ENCODE results near the gene FAM114A1. TPM values are rescaled to one million over a fixed set of nuclear protein-coding genes. Genes with fewer than 3 reads are reported as not detected.
"Not testable (repeated sequence)": the region's sequence is repeated elsewhere in the genome, so short reads cannot be mapped to it uniquely, and the experiment has no call there.

FAM114A1 gene
- polyA plus RNA-seq, 4 donors = 27.4 to 35.0 (median 31.3) TPM

GRCh38 chr4:38898245-38898644 is 30.6 kb downstream of the FAM114A1 start:
- DNase-seq (ENCODE audit: low read depth in 4 of 4, low spot score in 3 of 4) = no peak

DNA sequence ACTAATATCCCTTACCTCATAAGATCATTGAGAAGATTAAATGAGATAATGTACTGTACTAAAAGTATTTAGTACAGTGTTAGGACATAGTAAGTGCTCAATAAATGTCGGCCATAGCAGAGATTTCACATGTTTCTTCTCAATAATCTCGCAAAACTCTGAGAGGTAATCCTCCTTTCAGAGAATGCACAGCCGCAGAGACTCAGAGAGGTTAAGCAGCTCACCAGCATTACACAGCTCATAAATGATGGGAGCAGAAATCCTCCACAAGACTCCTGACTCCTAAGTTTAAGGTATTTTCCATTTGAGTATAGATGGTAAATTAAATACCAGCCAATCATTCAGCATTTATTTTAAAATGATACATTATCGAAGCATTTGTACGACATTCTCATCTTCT is 34.6 kb downstream of the FAM114A1 start:
- no peak for DNase-seq (ENCODE audit: low read depth in 4 of 4, low spot score in 3 of 4)

DNA sequence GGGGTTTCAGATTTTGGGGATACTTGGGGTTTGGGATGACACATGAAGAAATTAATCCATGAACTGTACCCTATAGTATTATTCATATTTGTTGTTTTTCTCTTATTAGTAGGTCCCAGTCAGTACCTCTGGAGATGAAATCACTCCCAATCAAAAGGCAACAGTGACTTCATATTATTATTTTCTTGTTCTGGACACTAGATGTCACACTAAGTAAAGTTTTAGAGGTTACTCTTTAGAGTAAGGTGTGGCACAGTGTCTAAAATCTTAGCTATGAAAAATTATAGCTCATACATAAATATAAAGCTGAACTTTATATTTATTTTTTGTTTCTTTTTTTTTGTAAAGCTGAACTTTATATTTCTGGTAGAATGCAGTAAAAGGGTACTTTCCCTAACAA is 35.1 kb downstream of the FAM114A1 start:
- no peak for DNase-seq (ENCODE audit: low read depth in 4 of 4, low spot score in 3 of 4)

DNA sequence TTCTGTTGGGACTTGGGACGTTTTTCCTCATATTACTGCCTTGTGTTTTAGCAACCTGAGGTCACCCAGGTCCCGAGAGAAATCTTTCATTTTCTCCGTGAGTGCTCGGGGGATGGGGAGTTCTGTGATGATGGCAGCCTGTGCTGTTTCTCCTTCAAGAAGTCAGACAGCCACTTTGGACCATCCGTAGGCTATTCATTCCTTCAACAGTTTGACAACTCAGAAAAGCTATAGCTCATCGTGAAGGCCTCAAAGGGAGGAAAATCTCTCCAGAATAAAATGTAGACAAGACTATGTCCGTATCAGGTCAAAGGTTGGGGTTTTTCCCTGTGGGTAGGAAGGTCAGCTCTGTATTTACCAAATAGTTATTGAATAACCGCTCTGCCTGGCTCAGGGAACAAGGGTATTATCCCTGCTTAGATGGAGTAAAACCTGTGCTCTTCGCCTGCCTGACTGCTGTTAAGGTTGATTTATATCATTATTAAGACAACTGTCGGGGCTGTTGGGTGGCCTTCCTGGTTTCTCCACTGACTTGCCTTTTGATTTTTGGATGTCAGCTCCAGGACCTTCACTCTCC is 36.6 kb downstream of the FAM114A1 start:
- no peak for DNase-seq (ENCODE audit: low read depth in 4 of 4, low spot score in 3 of 4)

GRCh38 chr4:38904682-38905081 is 37.1 kb downstream of the FAM114A1 start:
- no peak for DNase-seq (ENCODE audit: low read depth in 4 of 4, low spot score in 3 of 4)

DNA sequence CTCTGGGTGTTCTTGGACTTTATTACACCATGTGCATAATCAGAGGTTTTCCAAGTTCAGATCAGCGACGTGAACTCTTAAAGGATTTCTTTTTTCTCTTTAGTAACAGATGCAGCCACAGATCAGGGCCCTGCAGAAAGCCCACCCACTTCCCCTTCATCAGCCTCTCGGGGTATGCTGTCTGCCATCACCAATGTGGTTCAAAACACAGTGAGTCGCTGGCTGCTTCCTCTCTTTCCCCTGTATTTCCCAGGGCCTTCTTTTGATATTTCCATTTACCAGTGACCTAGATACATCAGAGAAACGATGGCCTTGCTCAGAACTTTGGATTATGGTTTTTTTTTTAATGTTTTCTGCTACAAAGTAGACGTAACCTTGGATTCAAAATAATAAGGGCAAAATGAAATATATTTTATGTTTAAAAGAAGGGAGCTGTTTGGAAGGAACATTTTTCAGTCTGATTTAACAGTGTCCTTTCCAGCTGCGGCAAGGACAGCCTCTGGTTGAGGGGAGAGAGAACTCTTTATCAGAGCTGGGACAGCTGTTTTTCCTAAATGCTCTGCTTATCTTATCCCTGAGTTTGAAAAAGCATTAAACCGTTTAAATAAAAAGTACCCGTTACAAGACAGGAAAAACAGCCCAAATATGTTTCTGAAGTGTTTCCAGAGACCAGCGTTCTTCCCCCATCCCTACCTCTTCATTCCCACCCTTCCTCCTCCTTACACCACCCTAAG is 38.2 kb downstream of the FAM114A1 start:
- no peak for DNase-seq (ENCODE audit: low read depth in 4 of 4, low spot score in 3 of 4)

DNA sequence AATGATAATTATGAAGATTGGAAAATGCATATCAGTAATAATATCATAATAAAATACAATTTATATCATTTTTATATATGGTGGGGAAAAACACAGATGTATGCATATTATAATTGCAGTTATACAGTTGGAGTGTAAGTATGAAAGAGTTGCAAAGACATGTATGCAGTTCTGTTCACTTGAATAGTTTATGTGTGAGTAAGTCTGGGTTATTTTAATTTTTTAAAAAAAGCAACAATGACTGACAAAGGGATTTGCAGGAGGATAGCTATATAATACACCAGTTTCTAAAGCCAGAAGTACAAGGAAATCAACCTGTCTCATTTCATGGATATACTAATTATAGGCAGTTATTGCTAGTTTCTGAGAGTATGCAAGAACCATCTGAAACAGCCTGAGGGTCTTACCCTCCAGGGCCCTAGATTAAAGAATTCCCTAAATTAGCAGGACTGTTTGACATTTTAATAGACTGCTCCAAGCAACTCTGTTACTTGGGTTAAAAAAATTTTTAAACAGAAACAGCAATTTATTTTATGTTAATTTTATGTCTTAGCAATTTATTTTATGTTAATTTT is 40.2 kb downstream of the FAM114A1 start:
- no peak for DNase-seq (ENCODE audit: low read depth in 4 of 4, low spot score in 3 of 4)

DNA sequence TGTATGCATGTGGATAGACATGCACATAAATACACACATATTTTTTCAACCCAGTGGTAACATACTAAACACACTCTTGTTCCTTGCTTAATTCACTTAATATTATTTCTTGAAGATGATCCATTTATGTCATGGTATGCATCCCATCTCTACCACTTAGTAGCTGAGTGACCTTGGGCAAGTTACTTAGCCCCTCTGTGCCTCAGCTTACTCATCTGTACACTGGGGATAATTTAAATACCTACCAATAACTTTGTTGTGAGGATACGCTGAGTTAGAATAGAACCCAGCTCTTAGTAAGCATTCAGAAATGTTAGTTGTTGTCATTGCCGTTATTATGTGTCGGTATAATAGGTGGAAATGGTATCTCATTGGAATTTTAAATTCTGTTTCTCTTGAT is 41.4 kb downstream of the FAM114A1 start:
- no peak for DNase-seq (ENCODE audit: low read depth in 4 of 4, low spot score in 3 of 4)

DNA sequence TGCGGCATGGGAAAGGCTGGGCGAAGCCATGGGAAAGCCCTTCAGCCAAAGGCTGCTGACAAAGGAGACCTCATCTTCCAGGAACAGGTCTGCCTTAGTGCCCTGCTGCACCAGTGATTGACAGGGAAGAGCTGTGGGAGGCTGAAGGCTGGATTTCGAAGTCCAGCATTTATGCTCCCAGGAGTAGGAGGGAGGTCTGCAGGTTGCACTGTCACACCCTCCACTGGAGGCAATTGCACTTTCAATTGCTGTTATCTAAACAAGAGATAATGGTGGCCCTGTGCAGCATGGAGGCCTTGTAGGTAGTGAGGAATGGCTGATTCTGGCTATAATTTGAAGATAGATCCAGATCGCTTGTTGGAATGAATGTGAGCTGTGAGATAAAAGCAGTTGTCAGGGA is 43.7 kb downstream of the FAM114A1 start:
- DNase-seq (ENCODE audit: low read depth in 4 of 4, low spot score in 3 of 4) = no peak

DNA sequence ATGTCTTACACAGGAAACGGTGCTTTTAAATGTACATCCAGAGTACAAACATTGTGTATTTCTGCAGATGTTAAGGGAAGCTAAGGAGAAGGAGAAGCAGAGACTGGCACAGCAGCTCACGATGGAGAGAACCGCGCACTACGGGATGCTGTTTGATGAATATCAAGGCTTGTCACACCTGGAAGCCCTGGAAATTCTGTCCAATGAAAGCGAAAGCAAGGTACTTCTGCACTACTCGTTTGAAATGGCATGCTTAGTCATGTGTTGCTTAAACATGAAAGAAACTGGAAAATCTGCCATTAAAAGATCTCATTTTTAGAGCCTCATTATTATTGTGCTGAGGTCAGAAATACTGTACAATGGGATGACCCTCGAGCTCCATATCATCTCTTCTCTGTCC is 47.2 kb downstream of the FAM114A1 start:
- DNase-seq (ENCODE audit: low read depth in 4 of 4, low spot score in 3 of 4) = no peak

DNA sequence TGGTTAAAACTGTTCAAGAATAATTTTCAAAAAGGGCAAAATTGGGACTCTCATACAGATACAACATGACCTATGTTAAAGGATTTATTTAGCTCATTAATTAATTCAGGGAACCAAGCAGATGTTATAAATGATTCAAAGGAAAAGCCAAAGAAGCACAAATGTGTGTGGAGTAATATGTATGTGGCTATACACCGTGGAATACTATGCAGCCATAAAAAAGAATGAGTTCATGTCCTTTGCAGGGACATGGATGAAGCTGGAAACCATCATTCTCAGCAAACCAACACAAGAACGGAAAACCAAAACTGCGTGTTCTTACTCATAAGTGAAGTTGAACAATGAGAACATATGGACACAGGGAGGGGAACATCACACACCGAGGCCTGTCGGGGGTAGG is 48.7 kb downstream of the FAM114A1 start:
- not testable (repeated sequence) for DNase-seq (ENCODE audit: low read depth in 4 of 4, low spot score in 3 of 4)

GRCh38 chr4:38917481-38918025 is 49.9 kb downstream of the FAM114A1 start:
- no peak for DNase-seq (ENCODE audit: low read depth in 4 of 4, low spot score in 3 of 4)

DNA sequence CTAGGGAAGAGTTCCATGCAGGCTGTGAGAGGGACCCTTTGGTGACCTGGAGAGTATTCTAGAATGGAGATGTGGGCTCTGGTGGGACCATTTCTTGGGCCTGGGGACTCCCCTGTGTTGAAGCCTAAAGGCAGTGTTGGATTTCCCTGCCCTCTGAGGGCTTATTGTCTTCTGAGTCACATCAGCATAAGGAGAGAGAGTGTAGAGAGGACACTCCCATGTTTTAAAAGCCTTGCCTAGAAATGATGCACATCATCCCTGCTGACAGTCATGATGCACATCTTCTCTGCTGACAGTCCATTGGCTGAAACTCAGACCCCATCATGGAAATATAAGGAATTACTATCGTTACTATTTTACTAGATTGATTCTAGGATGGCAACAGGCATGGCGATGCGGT is 51.9 kb downstream of the FAM114A1 start:
- no peak for DNase-seq (ENCODE audit: low read depth in 4 of 4, low spot score in 3 of 4)

DNA sequence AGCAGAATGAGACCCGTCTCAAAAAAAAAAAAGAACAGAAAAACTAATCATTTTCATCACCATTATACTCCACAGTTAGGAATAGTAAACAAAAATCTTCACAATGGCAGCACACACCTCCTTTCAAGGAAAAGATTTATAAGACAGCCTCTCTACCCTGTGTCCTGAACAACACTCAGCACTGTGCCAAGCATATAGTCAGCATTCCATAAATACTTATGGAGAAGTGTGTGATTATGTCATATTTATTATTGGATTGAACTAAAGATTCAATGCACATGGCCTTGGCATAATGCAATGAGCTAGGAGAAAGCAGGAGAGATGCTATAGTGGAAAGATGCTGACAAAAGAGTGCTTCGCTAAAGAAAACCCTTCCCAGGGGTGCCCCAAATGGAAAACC is 52.6 kb downstream of the FAM114A1 start:
- DNase-seq (ENCODE audit: low read depth in 4 of 4, low spot score in 3 of 4) = no peak

DNA sequence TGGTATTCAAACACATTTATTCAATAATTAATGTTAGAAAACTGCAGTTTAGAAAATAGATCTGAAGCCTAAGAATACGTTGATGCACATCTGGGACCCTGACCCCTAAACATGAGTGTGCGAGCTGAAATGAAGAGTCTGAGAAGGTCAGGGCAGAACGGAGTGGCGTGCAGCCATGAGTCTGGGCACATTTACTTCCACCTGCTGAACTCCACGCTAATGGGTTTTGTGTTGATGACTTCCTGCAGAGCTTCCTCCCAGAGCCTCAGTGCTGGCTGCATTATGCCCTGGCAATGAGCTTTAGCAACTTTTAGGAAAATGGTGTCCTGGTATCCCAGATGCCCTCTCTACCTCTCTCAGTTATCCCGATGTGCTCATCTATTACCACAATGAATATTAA is 53.1 kb downstream of the FAM114A1 start:
- no peak for DNase-seq (ENCODE audit: low read depth in 4 of 4, low spot score in 3 of 4)

GRCh38 chr4:38921151-38921550 is 53.5 kb downstream of the FAM114A1 start:
- no peak for DNase-seq (ENCODE audit: low read depth in 4 of 4, low spot score in 3 of 4)

DNA sequence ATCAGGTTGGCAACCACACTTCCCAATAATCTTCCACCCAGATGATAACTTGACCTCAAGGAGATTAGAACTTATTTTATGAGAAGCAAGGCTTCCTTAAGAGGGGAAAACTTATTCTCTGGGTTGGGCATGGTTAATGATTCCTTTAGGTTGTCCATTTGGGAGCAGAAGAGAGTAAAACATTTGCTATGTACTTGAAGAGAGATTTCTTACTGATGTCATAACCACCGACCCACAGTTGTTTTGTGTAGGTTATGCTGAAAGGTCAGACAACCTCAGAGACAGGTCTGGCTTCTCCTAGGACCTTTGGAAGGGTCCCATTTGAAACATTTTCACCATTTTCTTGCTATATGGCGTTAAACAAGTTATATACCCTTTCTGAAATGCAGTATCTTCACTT is 56.1 kb downstream of the FAM114A1 start:
- no peak for DNase-seq (ENCODE audit: low read depth in 4 of 4, low spot score in 3 of 4)

- no peak for DNase-seq (ENCODE audit: low read depth in 4 of 4, low spot score in 3 of 4)
Measured at GRCh38 chr4:38924353-38924752, 56.7 kb downstream of the FAM114A1 start.

DNA sequence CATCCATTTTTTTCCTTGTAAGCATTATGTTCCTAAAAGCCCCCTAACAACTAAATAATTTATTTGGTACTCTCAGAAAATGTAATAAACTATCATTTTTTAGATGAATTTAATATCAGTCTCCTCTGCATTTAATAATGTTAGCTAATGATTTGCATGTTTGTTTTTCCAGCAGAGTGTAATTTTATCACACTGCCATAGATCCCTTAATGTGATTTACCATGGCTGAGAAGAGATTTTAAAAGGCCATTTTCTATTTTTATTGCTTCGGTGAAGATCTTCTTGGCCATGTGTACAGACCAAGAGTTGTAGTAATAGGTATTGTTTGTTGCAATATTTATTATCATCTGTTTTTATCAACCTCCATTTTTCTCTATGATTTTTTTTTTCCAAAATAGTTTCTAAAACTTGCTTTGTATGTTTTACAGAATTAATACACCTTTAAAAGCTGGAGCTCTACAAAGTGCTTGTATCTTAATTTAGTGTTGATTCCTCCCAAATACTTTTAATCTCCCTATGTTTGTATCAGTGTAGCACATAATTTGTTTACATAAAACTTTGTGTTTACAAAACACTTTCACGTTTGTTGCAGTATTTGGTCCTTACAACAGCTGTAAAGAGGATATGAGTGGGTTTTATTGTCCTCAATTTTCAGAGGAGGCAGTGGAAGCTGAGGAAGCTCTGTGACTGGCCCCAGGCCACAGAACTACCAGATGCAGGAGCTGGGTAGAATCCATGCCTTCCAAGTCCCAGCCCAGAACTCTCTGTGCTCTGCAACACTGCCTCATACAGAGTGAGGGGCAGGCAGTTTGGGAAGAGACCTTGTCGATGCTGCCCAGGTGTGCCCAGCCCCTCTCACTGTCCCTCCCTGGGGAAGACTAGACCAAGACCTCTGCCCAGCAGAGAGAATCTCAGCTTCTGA is 58.1 kb downstream of the FAM114A1 start:
- DNase-seq (ENCODE audit: low read depth in 4 of 4, low spot score in 3 of 4) = no peak

DNA sequence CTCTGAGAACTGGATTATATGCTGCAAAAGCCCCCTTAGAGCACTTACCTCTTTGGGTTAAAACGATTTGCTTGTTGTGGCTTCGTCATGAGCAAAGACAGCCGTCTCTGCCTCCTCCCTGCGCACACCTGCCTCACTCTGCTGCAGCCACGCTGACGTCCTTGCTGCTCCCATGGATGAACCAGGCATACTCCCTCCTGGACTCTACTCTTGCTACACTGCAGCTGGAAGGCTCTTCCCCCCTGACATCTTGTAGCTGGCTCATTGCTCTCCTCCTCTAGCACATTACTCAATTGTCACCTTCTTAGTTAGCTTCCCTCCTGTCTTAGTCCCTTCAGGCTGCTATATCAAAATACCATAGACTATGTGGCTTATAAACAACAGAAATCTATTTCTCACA is 59.3 kb downstream of the FAM114A1 start:
- no peak for DNase-seq (ENCODE audit: low read depth in 4 of 4, low spot score in 3 of 4)

GRCh38 chr4:38928568-38928967 is 61.0 kb downstream of the FAM114A1 start:
- DNase-seq (ENCODE audit: low read depth in 4 of 4, low spot score in 3 of 4) = no peak

Data from right renal pelvis (tissue), 4 donors.